ENCODE data around the gene PCDHB7. TPM values are rescaled to one million over a fixed set of nuclear protein-coding genes. Genes with fewer than 3 reads are reported as not detected.
"Not testable (repeated sequence)": the region's sequence is repeated elsewhere in the genome, so short reads cannot be mapped to it uniquely, and the experiment has no call there.

PCDHB7 gene
- total and polyA plus RNA-seq, 2 experiments from 2014 or later: 0.48 to 1.0 TPM

DNA sequence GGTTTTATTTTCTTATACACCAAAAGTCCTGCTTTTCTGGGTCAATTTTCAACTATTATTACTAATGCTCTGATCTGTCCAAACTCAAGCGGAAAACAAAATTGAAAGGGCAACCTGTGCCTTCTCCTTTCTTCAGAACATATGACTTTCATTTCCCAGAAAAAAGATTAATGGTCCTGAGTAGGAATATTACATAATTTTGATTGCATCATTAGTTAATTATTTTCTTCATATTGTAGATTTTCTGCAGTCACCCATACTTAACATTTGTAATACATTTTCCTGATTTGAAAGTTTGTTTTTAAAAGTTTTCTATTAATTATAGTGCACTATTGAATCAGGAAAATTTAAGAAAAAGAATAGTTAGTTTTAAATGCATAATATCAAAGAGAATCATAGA lies 3.5 kb downstream of the PCDHB7 start (continued):
- TF ChIP-seq POLR2AphosphoS5 (IDR thresholded peaks at IDR 0.05; ENCODE audit: low read depth): no peak
- no peak for TF ChIP-seq CREB1 (CRISPR knock-in tag; IDR thresholded peaks at IDR 0.05; ENCODE audit: low read depth)
- TF ChIP-seq, protein P1, sequence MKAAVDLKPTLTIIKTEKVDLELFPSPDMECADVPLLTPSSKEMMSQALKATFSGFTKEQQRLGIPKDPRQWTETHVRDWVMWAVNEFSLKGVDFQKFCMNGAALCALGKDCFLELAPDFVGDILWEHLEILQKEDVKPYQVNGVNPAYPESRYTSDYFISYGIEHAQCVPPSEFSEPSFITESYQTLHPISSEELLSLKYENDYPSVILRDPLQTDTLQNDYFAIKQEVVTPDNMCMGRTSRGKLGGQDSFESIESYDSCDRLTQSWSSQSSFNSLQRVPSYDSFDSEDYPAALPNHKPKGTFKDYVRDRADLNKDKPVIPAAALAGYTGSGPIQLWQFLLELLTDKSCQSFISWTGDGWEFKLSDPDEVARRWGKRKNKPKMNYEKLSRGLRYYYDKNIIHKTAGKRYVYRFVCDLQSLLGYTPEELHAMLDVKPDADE (IDR thresholded peaks at IDR 0.05): no peak
- TF ChIP-seq EZH2 (IDR thresholded peaks at IDR 0.05; ENCODE audit: low read depth, unreplicated experiment): no peak
- TF ChIP-seq EZH2phosphoT487 (IDR thresholded peaks at IDR 0.05; ENCODE audit: unreplicated experiment): no peak
- no peak for TF ChIP-seq ZNF114 (CRISPR knock-in tag; IDR thresholded peaks at IDR 0.05)
- TF ChIP-seq STAT1 (IDR thresholded peaks at IDR 0.05; ENCODE audit: unreplicated experiment): no peak

DNA sequence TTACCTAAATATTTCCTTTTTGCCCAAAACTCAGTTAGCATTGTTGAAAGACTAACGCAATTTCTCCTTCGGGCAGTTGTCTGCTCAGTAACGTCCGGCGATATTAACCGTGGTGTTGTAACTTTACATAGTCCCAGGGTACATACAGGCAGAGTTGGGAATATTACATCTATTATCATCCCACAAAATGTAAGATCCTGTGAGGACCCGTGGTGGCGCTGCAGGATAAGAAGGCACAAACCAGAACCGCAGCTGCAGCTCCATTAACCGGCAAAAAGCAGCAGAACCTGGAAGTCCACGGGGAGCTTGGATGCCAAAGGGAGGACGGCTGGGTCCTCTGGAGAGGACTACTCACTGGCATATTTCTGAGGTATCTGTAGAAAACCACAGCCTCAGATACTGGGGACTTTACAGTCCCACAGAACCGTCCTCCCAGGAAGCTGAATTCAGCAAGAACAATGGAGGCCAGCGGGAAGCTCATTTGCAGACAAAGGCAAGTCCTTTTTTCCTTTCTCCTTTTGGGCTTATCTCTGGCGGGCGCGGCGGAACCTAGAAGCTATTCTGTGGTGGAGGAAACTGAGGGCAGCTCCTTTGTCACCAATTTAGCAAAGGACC lies 5.2 kb downstream of the PCDHB7 start, which contains the start of gene PCDHB8:
TSS of gene PCDHB8 (plus strand) at position 214 of the 615 bp plus-strand sequence. CDS start at position 459, 245 bp downstream.
- not testable (repeated sequence) for H3F3A ChIP-seq (replicated peaks; ENCODE audit: low read depth); H3K36me3 ChIP-seq (ENCODE audit: insufficient read depth); H3K4me2 ChIP-seq; H3K27me3 Mint-ChIP-seq (ENCODE audit: insufficient read depth, low read depth, poor library complexity); H3K79me2 ChIP-seq (replicated peaks; ENCODE audit: insufficient read depth); H3K27ac Mint-ChIP-seq; H3K4me3 Mint-ChIP-seq; H3K4me1 Mint-ChIP-seq; H4K20me1 ChIP-seq (replicated peaks; ENCODE audit: insufficient read depth); H3K27me3 ChIP-seq (ENCODE audit: insufficient read depth); H3K9me2 ChIP-seq (ENCODE audit: insufficient read depth); H3K27ac ChIP-seq (ENCODE audit: low read depth); H3K4me1 ChIP-seq (ENCODE audit: insufficient read depth)
- peak; percentile 79 for ATAC-seq
- DNase-seq (ENCODE audit: low spot score): peak; percentile 90
- Mint-ChIP-seq H3K9me3 (peaks cover 19% of the 10 kb centered on the region), H3K36me3 (ENCODE audit: low read depth) (peaks cover 16% of the 10 kb centered on the region)
- H3K4me3 ChIP-seq: peak within 1 kb of the TSS; percentile 31
- H2AFZ ChIP-seq: 0 out of 2 replicates have a peak within 1 kb of the TSS, but pooled peaks have one; percentile 2
- TF ChIP-seq, protein P2, sequence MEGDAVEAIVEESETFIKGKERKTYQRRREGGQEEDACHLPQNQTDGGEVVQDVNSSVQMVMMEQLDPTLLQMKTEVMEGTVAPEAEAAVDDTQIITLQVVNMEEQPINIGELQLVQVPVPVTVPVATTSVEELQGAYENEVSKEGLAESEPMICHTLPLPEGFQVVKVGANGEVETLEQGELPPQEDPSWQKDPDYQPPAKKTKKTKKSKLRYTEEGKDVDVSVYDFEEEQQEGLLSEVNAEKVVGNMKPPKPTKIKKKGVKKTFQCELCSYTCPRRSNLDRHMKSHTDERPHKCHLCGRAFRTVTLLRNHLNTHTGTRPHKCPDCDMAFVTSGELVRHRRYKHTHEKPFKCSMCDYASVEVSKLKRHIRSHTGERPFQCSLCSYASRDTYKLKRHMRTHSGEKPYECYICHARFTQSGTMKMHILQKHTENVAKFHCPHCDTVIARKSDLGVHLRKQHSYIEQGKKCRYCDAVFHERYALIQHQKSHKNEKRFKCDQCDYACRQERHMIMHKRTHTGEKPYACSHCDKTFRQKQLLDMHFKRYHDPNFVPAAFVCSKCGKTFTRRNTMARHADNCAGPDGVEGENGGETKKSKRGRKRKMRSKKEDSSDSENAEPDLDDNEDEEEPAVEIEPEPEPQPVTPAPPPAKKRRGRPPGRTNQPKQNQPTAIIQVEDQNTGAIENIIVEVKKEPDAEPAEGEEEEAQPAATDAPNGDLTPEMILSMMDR (conservative IDR thresholded peaks at IDR 0.05; ENCODE audit: low read depth in 2 of 2): peak; percentile 75 to 98
- TF ChIP-seq, protein P3, sequence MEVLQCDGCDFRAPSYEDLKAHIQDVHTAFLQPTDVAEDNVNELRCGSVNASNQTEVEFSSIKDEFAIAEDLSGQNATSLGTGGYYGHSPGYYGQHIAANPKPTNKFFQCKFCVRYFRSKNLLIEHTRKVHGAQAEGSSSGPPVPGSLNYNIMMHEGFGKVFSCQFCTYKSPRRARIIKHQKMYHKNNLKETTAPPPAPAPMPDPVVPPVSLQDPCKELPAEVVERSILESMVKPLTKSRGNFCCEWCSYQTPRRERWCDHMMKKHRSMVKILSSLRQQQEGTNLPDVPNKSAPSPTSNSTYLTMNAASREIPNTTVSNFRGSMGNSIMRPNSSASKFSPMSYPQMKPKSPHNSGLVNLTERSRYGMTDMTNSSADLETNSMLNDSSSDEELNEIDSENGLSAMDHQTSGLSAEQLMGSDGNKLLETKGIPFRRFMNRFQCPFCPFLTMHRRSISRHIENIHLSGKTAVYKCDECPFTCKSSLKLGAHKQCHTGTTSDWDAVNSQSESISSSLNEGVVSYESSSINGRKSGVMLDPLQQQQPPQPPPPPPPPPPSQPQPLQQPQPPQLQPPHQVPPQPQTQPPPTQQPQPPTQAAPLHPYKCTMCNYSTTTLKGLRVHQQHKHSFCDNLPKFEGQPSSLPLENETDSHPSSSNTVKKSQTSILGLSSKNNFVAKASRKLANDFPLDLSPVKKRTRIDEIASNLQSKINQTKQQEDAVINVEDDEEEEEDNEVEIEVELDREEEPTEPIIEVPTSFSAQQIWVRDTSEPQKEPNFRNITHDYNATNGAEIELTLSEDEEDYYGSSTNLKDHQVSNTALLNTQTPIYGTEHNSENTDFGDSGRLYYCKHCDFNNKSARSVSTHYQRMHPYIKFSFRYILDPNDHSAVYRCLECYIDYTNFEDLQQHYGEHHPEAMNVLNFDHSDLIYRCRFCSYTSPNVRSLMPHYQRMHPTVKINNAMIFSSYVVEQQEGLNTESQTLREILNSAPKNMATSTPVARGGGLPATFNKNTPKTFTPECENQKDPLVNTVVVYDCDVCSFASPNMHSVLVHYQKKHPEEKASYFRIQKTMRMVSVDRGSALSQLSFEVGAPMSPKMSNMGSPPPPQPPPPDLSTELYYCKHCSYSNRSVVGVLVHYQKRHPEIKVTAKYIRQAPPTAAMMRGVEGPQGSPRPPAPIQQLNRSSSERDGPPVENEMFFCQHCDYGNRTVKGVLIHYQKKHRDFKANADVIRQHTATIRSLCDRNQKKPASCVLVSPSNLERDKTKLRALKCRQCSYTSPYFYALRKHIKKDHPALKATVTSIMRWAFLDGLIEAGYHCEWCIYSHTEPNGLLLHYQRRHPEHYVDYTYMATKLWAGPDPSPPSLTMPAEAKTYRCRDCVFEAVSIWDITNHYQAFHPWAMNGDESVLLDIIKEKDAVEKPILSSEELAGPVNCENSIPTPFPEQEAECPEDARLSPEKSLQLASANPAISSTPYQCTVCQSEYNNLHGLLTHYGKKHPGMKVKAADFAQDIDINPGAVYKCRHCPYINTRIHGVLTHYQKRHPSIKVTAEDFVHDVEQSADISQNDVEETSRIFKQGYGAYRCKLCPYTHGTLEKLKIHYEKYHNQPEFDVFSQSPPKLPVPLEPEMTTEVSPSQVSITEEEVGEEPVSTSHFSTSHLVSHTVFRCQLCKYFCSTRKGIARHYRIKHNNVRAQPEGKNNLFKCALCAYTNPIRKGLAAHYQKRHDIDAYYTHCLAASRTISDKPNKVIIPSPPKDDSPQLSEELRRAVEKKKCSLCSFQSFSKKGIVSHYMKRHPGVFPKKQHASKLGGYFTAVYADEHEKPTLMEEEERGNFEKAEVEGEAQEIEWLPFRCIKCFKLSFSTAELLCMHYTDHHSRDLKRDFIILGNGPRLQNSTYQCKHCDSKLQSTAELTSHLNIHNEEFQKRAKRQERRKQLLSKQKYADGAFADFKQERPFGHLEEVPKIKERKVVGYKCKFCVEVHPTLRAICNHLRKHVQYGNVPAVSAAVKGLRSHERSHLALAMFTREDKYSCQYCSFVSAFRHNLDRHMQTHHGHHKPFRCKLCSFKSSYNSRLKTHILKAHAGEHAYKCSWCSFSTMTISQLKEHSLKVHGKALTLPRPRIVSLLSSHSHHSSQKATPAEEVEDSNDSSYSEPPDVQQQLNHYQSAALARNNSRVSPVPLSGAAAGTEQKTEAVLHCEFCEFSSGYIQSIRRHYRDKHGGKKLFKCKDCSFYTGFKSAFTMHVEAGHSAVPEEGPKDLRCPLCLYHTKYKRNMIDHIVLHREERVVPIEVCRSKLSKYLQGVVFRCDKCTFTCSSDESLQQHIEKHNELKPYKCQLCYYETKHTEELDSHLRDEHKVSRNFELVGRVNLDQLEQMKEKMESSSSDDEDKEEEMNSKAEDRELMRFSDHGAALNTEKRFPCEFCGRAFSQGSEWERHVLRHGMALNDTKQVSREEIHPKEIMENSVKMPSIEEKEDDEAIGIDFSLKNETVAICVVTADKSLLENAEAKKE (CRISPR knock-in tag; IDR thresholded peaks at IDR 0.05): 0 out of 2 replicates have a peak, but pooled peaks have one; percentile 7
- TF ChIP-seq NANOG (IDR thresholded peaks at IDR 0.05; ENCODE audit: borderline replicate concordance): peak; percentile 23; the same call in 1 of the 2 replicates

DNA sequence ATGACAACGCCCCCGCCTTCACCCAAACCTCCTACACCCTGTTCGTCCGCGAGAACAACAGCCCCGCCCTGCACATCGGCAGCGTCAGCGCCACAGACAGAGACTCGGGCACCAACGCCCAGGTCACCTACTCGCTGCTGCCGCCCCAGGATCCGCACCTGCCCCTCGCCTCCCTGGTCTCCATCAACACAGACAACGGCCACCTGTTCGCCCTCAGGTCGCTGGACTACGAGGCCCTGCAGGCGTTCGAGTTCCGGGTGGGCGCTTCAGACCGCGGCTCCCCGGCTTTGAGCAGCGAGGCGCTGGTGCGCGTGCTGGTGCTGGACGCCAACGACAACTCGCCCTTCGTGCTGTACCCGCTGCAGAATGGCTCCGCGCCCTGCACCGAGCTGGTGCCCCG lies 6.9 kb downstream of the PCDHB7 start:
- H3K27me3 Mint-ChIP-seq (ENCODE audit: insufficient read depth, low read depth, poor library complexity); H3K4me3 Mint-ChIP-seq; H3K27ac Mint-ChIP-seq; H3K27me3 ChIP-seq (ENCODE audit: insufficient read depth); H3K4me2 ChIP-seq; H3K79me2 ChIP-seq (replicated peaks; ENCODE audit: insufficient read depth); H4K20me1 ChIP-seq (replicated peaks; ENCODE audit: insufficient read depth); H3K9me2 ChIP-seq (ENCODE audit: insufficient read depth); ATAC-seq; H3K27ac ChIP-seq (ENCODE audit: low read depth); H3F3A ChIP-seq (replicated peaks; ENCODE audit: low read depth); H3K36me3 ChIP-seq (ENCODE audit: insufficient read depth); H3K4me1 Mint-ChIP-seq; DNase-seq (ENCODE audit: low spot score); H2AFZ ChIP-seq; H3K4me1 ChIP-seq (ENCODE audit: insufficient read depth); H3K4me3 ChIP-seq: not testable (repeated sequence)
- Mint-ChIP-seq H3K36me3 (ENCODE audit: low read depth) (peaks cover 20% of the 10 kb centered on the region), H3K9me3 (peaks cover 22% of the 10 kb centered on the region)
